Adrenal gland (tissue), 5 donors: Measurements from ENCODE around the gene PDE8A.

Experiments
- CTCF ChIP-seq, 6 experiments: fragments of 450-650 bp in 4 of 6; fragments of 200-600 bp in 2 of 6; sonication (generic) in 1 of 6; IDR thresholded peaks; 1 replicate in 5 of 6; 2 replicates in 1 of 6; pipeline versions ENCODE4 v1.5.1 to v1.8.0; 2016 to 2021; ENCODE audit warnings: antibody characterized with exemption in 6 of 6, mild to moderate bottlenecking in 2 of 6, moderate library complexity in 1 of 6
- POLR2A ChIP-seq, 2 donors: fragments of 450-650 bp; IDR thresholded peaks; one replicate each; pipeline ENCODE4 v1.6.1; 2017; ENCODE audit warnings: antibody characterized with exemption in 2 of 2, mild to moderate bottlenecking in 2 of 2, moderate library complexity in 1 of 2
- donor health status: DM: no; HTN: no; CAD: no.

GRCh38 chr15:85131915-85132314 lies 150.3 kb downstream of the PDE8A start:
- no peak for TF ChIP-seq CTCF (IDR thresholded peaks at IDR 0.05)
- no peak for TF ChIP-seq POLR2A (IDR thresholded peaks at IDR 0.05)
